GM03348 (cell line): ENCODE results near the gene ABHD17A.
"Not testable (repeated sequence)": the region's sequence is repeated elsewhere in the genome, so short reads cannot be mapped to it uniquely, and the experiment has no call there.

Experiments used
- DNase-seq: peaks from one replicate; pipeline ENCODE4 v3.0.0; 2012; ENCODE audit warnings: low spot score

Gene ABHD17A

GRCh38 chr19:1910177-1910576 is 24.9 kb upstream of the ABHD17A start:
- DNase-seq: peak; percentile 51

GRCh38 chr19:1909761-1910080 is 24.4 kb upstream of the ABHD17A start:
- DNase-seq: peak; percentile 41

DNA sequence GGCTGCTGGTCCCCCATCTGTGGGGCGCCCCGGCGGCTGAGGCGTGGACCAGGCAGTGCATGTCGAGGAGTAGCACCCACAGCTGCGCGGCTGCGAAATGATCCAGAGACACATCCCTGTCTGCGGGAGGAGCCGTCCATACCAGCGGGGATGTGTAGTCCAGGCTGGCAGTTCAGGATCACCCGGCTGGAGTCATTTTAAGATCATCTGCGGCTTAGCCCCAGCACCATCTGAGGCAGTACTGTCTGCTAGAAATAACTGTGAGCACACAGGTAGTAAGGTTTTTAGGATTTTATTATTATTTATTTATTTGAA is 23.0 kb upstream of the ABHD17A start:
- DNase-seq: no peak

DNA sequence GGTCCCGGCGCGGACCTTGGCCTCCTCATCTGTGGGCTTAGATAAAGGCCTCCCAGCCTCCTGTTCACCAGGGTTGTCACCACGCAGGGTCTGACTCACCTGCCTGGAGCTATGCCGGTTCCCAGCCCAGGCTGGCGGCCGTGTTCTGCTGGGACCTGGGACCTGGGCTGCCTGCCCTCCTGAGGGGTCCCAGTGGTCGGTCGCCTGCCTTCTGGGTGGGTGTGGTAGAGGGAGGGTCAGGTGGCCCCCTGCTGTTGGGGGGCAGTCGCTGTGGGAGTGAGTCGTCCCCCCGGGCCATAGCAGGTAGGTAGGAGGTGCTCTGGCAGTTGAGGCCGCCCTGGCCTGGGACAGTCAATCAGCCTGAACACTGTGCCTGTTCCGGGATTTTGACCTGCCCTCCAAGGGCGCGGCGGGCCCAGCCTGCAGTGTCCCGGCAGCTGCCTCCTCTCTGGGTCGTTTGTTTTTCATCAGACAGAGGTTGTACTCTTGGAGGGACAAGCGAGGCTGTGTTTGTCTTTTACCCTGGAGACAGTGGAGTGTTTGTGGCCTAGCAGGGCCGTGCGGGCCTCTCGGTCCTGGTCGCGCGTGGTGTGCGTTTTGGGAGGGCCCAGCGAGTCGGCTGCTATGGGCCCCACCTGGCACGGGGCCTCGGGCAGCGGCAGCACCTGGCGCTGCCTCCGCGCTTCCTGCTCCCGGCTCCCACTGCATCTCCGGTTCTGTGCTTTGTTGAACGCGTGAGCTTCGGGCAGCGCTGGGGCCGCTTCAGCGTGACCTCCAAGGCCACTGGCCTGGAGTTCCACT is 22.5 kb upstream of the ABHD17A start:
- DNase-seq: no peak

- no peak for DNase-seq
These were observed 21.8 kb upstream of the ABHD17A start for GRCh38 chr19:1906985-1907562.

DNA sequence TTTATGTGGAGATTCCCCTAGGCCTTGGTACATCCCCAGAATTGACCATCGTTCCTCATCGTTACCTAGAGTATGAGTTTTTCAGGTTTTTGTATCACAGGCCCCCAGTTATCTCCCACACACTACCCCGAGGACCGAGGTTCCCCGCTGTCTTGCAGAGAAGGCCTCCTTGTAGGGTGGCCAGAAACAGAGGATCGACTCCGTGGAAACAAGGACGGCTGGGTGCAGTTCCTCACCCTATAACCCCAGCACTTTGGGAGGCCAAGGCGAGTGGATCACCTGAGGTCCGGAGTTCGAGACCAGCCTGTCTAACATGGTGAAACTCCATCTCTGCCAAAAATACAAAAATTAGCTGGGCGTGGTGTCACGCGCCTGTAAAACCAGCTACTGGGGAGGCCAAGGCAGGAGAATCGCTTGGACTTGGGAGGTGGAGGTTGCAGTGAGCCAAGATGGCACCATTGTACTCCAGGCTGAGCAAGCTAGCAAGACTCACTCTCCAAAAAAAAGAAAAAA is 20.6 kb upstream of the ABHD17A start:
- no peak for DNase-seq

DNA sequence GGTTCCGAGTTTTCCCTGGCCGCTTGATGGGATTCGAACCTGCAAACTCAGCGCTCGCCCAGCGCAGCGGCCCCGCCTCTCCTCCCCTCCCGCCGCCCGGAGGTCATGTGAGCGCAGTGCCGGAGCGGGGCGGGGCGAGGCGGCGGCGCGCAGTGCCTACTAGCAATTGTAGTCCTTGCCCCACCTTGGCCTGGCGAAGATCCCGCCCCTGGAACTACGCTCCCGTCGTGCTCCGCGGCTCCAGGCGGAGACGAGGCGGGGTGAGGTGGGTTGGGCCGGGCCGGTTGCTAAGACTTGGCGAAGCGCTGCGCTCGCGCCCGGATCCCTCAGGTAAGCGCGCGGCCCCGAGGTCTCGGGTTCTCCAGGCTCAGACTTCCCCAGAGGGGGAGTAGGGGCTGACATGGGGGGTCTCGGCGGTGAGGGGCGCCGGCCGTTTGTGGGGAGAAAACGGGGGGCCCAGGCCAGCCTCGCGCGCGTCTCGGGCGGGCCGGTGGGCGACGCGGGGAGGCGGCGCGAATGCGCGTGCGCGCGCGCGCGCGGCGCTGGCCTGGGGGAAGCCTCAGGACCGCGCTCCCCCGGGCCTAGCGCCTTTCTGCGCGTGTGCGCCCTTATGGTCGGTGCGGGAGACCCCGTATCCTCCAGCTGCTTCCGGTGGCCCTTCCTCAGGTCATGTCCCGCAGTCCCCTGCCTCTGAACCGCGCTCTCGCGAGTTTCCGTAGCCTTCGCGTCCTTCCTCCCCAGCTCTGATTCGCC is 20.0 kb upstream of the ABHD17A start, which contains the start of the genes ADAT3 and SCAMP4:
Gene ADAT3 (plus strand): TSS at position 290 of the 753 bp plus-strand sequence. CDS start 6,649 bp downstream, outside the sequence.
Gene SCAMP4 (plus strand): TSS at position 290 of the 753 bp plus-strand sequence. CDS start 9,621 bp downstream, outside the sequence.
- DNase-seq: peak; percentile 99

- no peak for DNase-seq
These were observed 19.5 kb upstream of the ABHD17A start for GRCh38 chr19:1904860-1905109.

DNA sequence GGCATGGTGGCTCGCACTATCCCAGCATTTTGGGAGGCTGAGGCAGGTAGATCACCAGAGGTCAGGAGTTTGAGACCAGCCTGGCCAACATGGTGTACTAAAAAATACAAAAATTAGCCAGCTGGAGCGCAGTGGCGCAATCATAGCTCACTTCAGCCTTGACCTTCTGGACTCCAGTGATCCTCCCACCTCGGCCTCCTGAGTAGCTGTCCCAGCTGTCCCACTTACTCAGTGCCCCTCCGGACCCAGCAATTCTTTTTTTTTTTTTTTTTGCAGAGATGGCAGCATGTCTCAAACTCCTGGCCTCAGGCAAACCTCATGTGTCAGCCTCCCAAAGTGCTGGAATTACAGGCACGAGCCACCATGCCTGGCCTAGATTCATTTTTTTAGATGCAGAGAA is 17.6 kb upstream of the ABHD17A start:
- no peak for DNase-seq

DNA sequence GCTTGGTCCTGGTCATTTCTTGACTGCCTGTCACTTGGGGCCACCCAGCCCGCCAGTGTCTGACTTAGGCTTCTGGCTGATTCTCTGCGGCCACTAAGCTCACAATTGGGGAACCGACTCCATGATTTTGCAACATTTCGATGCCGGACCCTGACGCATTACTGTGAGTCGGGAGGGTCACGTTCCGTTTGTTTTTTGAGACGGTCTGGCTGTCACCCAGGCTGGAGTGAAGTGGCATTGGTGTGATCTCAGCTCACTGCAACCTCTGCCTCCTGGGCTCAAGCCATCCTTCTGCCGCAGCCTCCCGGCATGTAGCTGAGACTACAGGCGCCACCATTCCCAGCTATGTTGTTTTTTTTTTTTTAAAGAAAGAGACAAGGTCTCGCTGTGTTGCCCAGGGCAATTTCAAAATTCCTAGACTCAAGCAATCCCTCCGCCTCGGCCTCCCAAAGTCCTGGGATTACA is 16.7 kb upstream of the ABHD17A start:
- no peak for DNase-seq

- DNase-seq: no peak
These were observed 11.2 kb upstream of the ABHD17A start for GRCh38 chr19:1896508-1896907.

- DNase-seq: no peak
These were observed 8.5 kb upstream of the ABHD17A start for GRCh38 chr19:1893791-1894190.

DNA sequence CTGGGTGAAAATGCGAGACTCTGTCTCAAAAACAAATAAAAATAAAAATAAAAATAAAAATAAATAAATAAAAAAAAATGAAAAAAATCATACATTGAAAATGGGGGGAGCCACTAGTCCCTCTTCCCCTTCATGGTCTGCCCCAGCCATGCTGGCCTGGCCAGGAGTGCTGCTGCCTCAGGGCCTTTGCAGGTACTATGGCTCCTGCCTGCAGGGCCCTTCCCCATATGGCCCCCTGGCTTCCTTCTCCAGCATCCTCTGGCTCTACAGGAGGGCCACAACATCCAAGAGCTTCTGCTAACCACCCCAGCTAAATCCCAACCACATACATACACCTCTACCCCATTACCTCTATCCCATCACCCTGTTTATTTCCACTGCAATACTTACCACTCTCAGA is 4.6 kb upstream of the ABHD17A start:
- no peak for DNase-seq

GRCh38 chr19:1888385-1888784 is 3.1 kb upstream of the ABHD17A start:
- no peak for DNase-seq

GRCh38 chr19:1886360-1886759 is 1.1 kb upstream of the ABHD17A start:
- DNase-seq: not testable (repeated sequence)

DNA sequence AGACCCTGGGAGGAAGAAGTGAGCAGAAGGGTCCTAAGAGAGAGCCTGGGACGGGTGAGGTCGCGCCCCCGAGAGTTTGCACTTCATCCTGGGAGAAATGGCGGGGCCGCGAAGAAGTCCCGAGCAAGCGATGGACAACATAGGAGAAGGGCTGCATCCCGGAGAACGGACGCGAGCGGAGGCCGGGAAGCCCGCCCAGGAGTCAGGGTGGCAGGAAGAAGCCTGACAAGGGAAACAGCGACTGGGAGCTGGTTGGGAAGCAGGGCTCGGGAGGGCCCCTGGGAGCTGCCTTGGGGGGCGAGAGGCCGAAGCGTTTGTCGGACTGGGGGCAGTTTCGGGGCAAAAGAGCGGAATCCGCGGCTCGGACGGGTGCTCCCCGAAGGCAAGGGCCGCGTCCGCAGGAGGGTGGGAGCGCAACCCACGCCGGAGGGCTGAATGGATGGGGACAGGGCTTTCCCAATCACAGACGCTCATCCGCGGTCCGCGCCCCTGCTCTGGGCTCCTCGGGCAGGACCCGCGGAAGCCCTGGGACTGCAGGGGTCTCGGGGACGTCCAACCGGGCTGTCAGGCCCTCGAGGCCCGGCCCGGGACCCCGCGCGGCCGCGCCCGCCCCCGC is 469 bp downstream of the ABHD17A start:
- peak; percentile 50 for DNase-seq

- no peak for DNase-seq
These were observed 991 bp downstream of the ABHD17A start for GRCh38 chr19:1884291-1884718.

GRCh38 chr19:1883784-1884183 is 1.5 kb downstream of the ABHD17A start:
- no peak for DNase-seq

- DNase-seq: no peak
These were observed 2.3 kb downstream of the ABHD17A start for GRCh38 chr19:1882786-1883692.

GRCh38 chr19:1882089-1882785 is 3.1 kb downstream of the ABHD17A start:
- no peak for DNase-seq
